IPS-20b (cell line): ENCODE results near the gene ZCWPW1.

Experiments
- H3K27ac ChIP-seq: one replicate; pipeline ENCODE4 v1.5.1; 2013; ENCODE audit warnings: low read length
- H3K27me3 ChIP-seq: 2 replicates; pipeline ENCODE4 v1.6.1; 2013; ENCODE audit warnings: mild to moderate bottlenecking, low read length, inconsistent platforms; ENCODE audit not compliant: insufficient read depth
- H3K36me3 ChIP-seq: 2 replicates; pipeline ENCODE4 v1.6.1; 2013; ENCODE audit warnings: low read depth, mild to moderate bottlenecking, inconsistent platforms, low read length, moderate library complexity; ENCODE audit not compliant: insufficient read depth
- H3K4me1 ChIP-seq: 2 replicates; pipeline ENCODE4 v1.6.1; 2013; ENCODE audit warnings: mild to moderate bottlenecking, control low read depth, inconsistent platforms, low read length, moderate library complexity; ENCODE audit not compliant: insufficient read depth
- H3K4me3 ChIP-seq: 2 replicates; pipeline ENCODE4 v1.5.1; 2013; ENCODE audit warnings: mild to moderate bottlenecking, low read length, inconsistent platforms
- H3K9ac ChIP-seq: 2 replicates; pipeline ENCODE4 v1.6.1; 2013; ENCODE audit warnings: low read depth, mild to moderate bottlenecking, inconsistent platforms, low read length, moderate library complexity
- H3K9me3 ChIP-seq: 2 replicates; pipeline ENCODE4 v1.6.1; 2013; ENCODE audit warnings: mild to moderate bottlenecking, low read depth, low read length, inconsistent platforms; ENCODE audit not compliant: insufficient read depth

ZCWPW1 gene

GRCh38 chr7:100428199-100428966 lies at the start of gene ZCWPW1:
Gene ZCWPW1, minus strand, starts transcription at chr7:100428703. Its CDS starts 8,054 bp downstream, at chr7:100420649.
- peak within 1 kb of the TSS; percentile 98 for H3K9ac ChIP-seq
- H3K27me3 ChIP-seq, result peaks cover 10% of the 10 kb centered on the region; the same call in 1 of the 2 replicates
- peaks cover 4% of the 10 kb centered on the region; the same call in 1 of the 2 replicates for H3K9me3 ChIP-seq
- peaks cover 17% of the 10 kb centered on the region; the same call in 1 of the 2 replicates for H3K4me1 ChIP-seq
- H3K27ac ChIP-seq, result peak within 1 kb of the TSS; percentile 96
- peaks cover 27% of the 10 kb centered on the region for H3K36me3 ChIP-seq
- H3K4me3 ChIP-seq, result peak within 1 kb of the TSS; percentile 95

- no peak overlapping the region for H3K27ac ChIP-seq
- peaks cover 8% of the 10 kb centered on the region; the same call in 1 of the 2 replicates for H3K36me3 ChIP-seq
- peak overlapping the region; percentile 76; the same call in 1 of the 2 replicates for H3K9ac ChIP-seq
- peaks cover 4% of the 10 kb centered on the region; the same call in 1 of the 2 replicates for H3K27me3 ChIP-seq
- peaks cover 5% of the 10 kb centered on the region for H3K4me1 ChIP-seq
- peak overlapping the region; percentile 81; the same call in 1 of the 2 replicates for H3K4me3 ChIP-seq
- H3K9me3 ChIP-seq, result no peaks in the 10 kb centered on the region
Observed at GRCh38 chr7:100477871-100478267, 49.4 kb upstream of the ZCWPW1 start.

GRCh38 chr7:100476903-100477870 lies 48.7 kb upstream of the ZCWPW1 start:
- H3K27me3 ChIP-seq, result peaks cover 1% of the 10 kb centered on the region; the same call in 1 of the 2 replicates
- no peaks in the 10 kb centered on the region for H3K9me3 ChIP-seq
- no peak overlapping the region for H3K27ac ChIP-seq
- peaks cover 9% of the 10 kb centered on the region; the same call in 1 of the 2 replicates for H3K36me3 ChIP-seq
- peaks cover 5% of the 10 kb centered on the region for H3K4me1 ChIP-seq
- H3K9ac ChIP-seq, result no peak overlapping the region
- peak overlapping the region; percentile 81; the same call in 1 of the 2 replicates for H3K4me3 ChIP-seq

GRCh38 chr7:100476101-100476780 lies 47.7 kb upstream of the ZCWPW1 start:
- H3K36me3 ChIP-seq, result peaks cover 9% of the 10 kb centered on the region; the same call in 1 of the 2 replicates
- peak overlapping the region; percentile 41; the same call in 1 of the 2 replicates for H3K9ac ChIP-seq
- no peaks in the 10 kb centered on the region for H3K9me3 ChIP-seq
- H3K4me3 ChIP-seq, result peak overlapping the region; percentile 30; the same call in 1 of the 2 replicates
- no peaks in the 10 kb centered on the region for H3K27me3 ChIP-seq
- H3K4me1 ChIP-seq, result peaks cover 5% of the 10 kb centered on the region
- no peak overlapping the region for H3K27ac ChIP-seq

GRCh38 chr7:100475549-100475948 lies 47.0 kb upstream of the ZCWPW1 start:
- H3K9ac ChIP-seq, result peak overlapping the region; percentile 41; the same call in 1 of the 2 replicates
- no peaks in the 10 kb centered on the region for H3K9me3 ChIP-seq
- H3K27me3 ChIP-seq, result no peaks in the 10 kb centered on the region
- H3K4me3 ChIP-seq, result peak overlapping the region; percentile 30; the same call in 1 of the 2 replicates
- H3K36me3 ChIP-seq, result peaks cover 9% of the 10 kb centered on the region; the same call in 1 of the 2 replicates
- H3K4me1 ChIP-seq, result peaks cover 5% of the 10 kb centered on the region
- no peak overlapping the region for H3K27ac ChIP-seq

- Histone ChIP-seq H3K9me3 (no peaks in the 10 kb centered on the region), H3K9ac (no peak overlapping the region), H3K27ac (no peak overlapping the region), H3K36me3 (peaks cover 9% of the 10 kb centered on the region; the same call in 1 of the 2 replicates), H3K4me3 (no peak overlapping the region), H3K27me3 (no peaks in the 10 kb centered on the region), H3K4me1 (peaks cover 5% of the 10 kb centered on the region)
Observed at GRCh38 chr7:100472854-100473499, 44.5 kb upstream of the ZCWPW1 start.

- no peak overlapping the region for H3K4me3 ChIP-seq
- H3K9me3 ChIP-seq, result no peaks in the 10 kb centered on the region
- H3K27ac ChIP-seq, result no peak overlapping the region
- peaks cover 5% of the 10 kb centered on the region for H3K4me1 ChIP-seq
- H3K27me3 ChIP-seq, result no peaks in the 10 kb centered on the region
- H3K9ac ChIP-seq, result no peak overlapping the region
- H3K36me3 ChIP-seq, result peaks cover 9% of the 10 kb centered on the region; the same call in 1 of the 2 replicates
Observed at GRCh38 chr7:100472121-100472851, 43.8 kb upstream of the ZCWPW1 start.

- H3K27ac ChIP-seq, result no peak overlapping the region
- peaks cover 9% of the 10 kb centered on the region; the same call in 1 of the 2 replicates for H3K36me3 ChIP-seq
- H3K9ac ChIP-seq, result no peak overlapping the region
- no peak overlapping the region for H3K4me3 ChIP-seq
- H3K9me3 ChIP-seq, result no peaks in the 10 kb centered on the region
- H3K27me3 ChIP-seq, result no peaks in the 10 kb centered on the region
- peaks cover 4% of the 10 kb centered on the region for H3K4me1 ChIP-seq
Observed at GRCh38 chr7:100471021-100471420, 42.5 kb upstream of the ZCWPW1 start.

GRCh38 chr7:100469227-100470044 lies 40.9 kb upstream of the ZCWPW1 start:
- peaks cover 9% of the 10 kb centered on the region; the same call in 1 of the 2 replicates for H3K36me3 ChIP-seq
- no peak overlapping the region for H3K4me3 ChIP-seq
- no peak overlapping the region for H3K27ac ChIP-seq
- no peaks in the 10 kb centered on the region for H3K9me3 ChIP-seq
- H3K4me1 ChIP-seq, result no peaks in the 10 kb centered on the region
- no peaks in the 10 kb centered on the region for H3K27me3 ChIP-seq
- no peak overlapping the region for H3K9ac ChIP-seq
